Dermis blood vessel endothelial cell (primary cell): ENCODE data around the gene TSSK3. TPM values are rescaled to one million over a fixed set of nuclear protein-coding genes. Genes with fewer than 3 reads are reported as not detected.
A peak's percentile ranks its signal among the peaks of the same experiment; 100 is the strongest.
"Not testable (repeated sequence)": the region's sequence is repeated elsewhere in the genome, so short reads cannot be mapped to it uniquely, and the experiment has no call there.

Source experiments
- DNase-seq: peaks from one replicate; pipeline ENCODE4 v3.0.0; 2010
- total RNA-seq: library from RNA; depleted of rRNA; stranded (reverse); fragments of >200 nt; gene quantifications from 2 replicates; pipeline ENCODE4 v1.2.3, GENCODE V29; 2014

The TSSK3 gene
- total RNA-seq, 1 donor from 2014 or later, result not detected

GRCh38 chr1:32338637-32339145 lies 23.6 kb upstream of the TSSK3 start:
- no peak for DNase-seq

- no peak for DNase-seq
Measured at GRCh38 chr1:32339363-32339978, 22.9 kb upstream of the TSSK3 start.

GRCh38 chr1:32341186-32341757 lies 21.1 kb upstream of the TSSK3 start:
- DNase-seq, result no peak

- DNase-seq, result no peak
Measured at GRCh38 chr1:32341971-32342370, 20.4 kb upstream of the TSSK3 start.

GRCh38 chr1:32342704-32343103 lies 19.6 kb upstream of the TSSK3 start:
- no peak for DNase-seq

GRCh38 chr1:32345289-32345827 lies 17.0 kb upstream of the TSSK3 start:
- DNase-seq, result peak; percentile 71

- no peak for DNase-seq
Measured at GRCh38 chr1:32346532-32347157, 15.7 kb upstream of the TSSK3 start.

- peak; percentile 94 for DNase-seq
Measured at GRCh38 chr1:32349211-32349708, 13.1 kb upstream of the TSSK3 start.

GRCh38 chr1:32350785-32351398 lies 11.4 kb upstream of the TSSK3 start:
- peak; percentile 80 for DNase-seq

- peak; percentile 95 for DNase-seq
Measured at GRCh38 chr1:32351399-32352238, 10.7 kb upstream of the TSSK3 start.

- DNase-seq, result no peak
Measured at GRCh38 chr1:32352239-32352745, 10.0 kb upstream of the TSSK3 start.

- DNase-seq, result no peak
Measured at GRCh38 chr1:32352831-32353383, 9.4 kb upstream of the TSSK3 start.

- DNase-seq, result no peak
Measured at GRCh38 chr1:32353431-32353830, 8.9 kb upstream of the TSSK3 start.

GRCh38 chr1:32353886-32354570 lies 8.3 kb upstream of the TSSK3 start:
- DNase-seq, result peak; percentile 40

GRCh38 chr1:32355778-32356177 lies 6.6 kb upstream of the TSSK3 start:
- not testable (repeated sequence) for DNase-seq

- no peak for DNase-seq
Measured at GRCh38 chr1:32356478-32356877, 5.9 kb upstream of the TSSK3 start.

- no peak for DNase-seq
Measured at GRCh38 chr1:32357614-32358013, 4.7 kb upstream of the TSSK3 start.

- DNase-seq, result no peak
Measured at GRCh38 chr1:32358435-32358834, 3.9 kb upstream of the TSSK3 start.

- DNase-seq, result no peak
Measured at GRCh38 chr1:32361308-32361673, 1.0 kb upstream of the TSSK3 start.

GRCh38 chr1:32361674-32362473 lies 465 bp upstream of the TSSK3 start:
- peak; percentile 67 for DNase-seq
